OCI-LY7 (cell line): ENCODE results near the gene SUFU. TPM values are rescaled to one million over a fixed set of nuclear protein-coding genes. Genes with fewer than 3 reads are reported as not detected.

ENCODE experiments used
- BruUV-seq: library from RNA; stranded (reverse); fragments of 400-500 nt; replicated peaks from 2 replicates; lab custom pipeline; 2021; lab: Mats Ljungman, UMichigan
- CTCF ChIA-PET: fragments of 300-600 bp; sonication (Branson Sonifier 250); formaldehyde crosslinking; loops from one replicate; lab custom pipeline; 2022; ENCODE audit warnings: antibody characterized with exemption; ENCODE audit not compliant: unreplicated experiment; lab: Charles Lee
- POLR2A ChIA-PET: fragments of 300-600 bp; sonication (Branson Sonifier 250); formaldehyde crosslinking; loops from one replicate; lab custom pipeline; 2022; ENCODE audit warnings: antibody characterized with exemption; lab: Charles Lee
- DNase-seq: peaks from one replicate; pipeline ENCODE4 v3.0.0-alpha.2; 2015; ENCODE audit warnings: low spot score
- H2AFZ ChIP-seq: fragments of 200-600 bp; sonication (generic), shearing (Covaris generic); 2 replicates; pipeline ENCODE4 v1.6.1; 2014; ENCODE audit warnings: mild to moderate bottlenecking, antibody characterized with exemption, low read length, moderate library complexity
- H3K27ac ChIP-seq: fragments of 200-600 bp; sonication (generic); 2 replicates; pipeline ENCODE4 v1.5.1; 2014; ENCODE audit warnings: mixed run types, low read depth, mild to moderate bottlenecking, moderate library complexity, low read length, inconsistent platforms; ENCODE audit not compliant: poor library complexity, severe bottlenecking
- H3K36me3 ChIP-seq: fragments of 200-600 bp; sonication (generic); 2 replicates; pipeline ENCODE4 v1.6.1; 2014; ENCODE audit warnings: mild to moderate bottlenecking, antibody characterized with exemption, low read length, moderate library complexity, mixed read lengths; ENCODE audit not compliant: insufficient read depth
- H3K4me1 ChIP-seq: fragments of 200-600 bp; sonication (generic); 2 replicates; pipeline ENCODE4 v1.5.1; 2014; ENCODE audit warnings: mild to moderate bottlenecking, low read length; ENCODE audit not compliant: insufficient read depth, poor library complexity, severe bottlenecking
- H3K4me2 ChIP-seq: fragments of 200-600 bp; sonication (generic); 2 replicates; pipeline ENCODE4 v1.6.1; 2014; ENCODE audit warnings: mild to moderate bottlenecking, low read length
- H3K4me3 ChIP-seq: fragments of 200-600 bp; sonication (generic); 2 replicates; pipeline ENCODE4 v1.5.1; 2014; ENCODE audit warnings: mild to moderate bottlenecking, low read depth, low read length; ENCODE audit not compliant: poor library complexity, severe bottlenecking
- H3K79me2 ChIP-seq: fragments of 200-600 bp; sonication (generic); 2 replicates; pipeline ENCODE4 v1.6.1; 2016; ENCODE audit warnings: low read depth, mild to moderate bottlenecking, low read length, moderate library complexity, mixed read lengths; ENCODE audit not compliant: insufficient read depth
- H3K9me2 ChIP-seq: fragments of 200-600 bp; sonication (generic); 2 replicates; pipeline ENCODE4 v1.6.1; 2016; ENCODE audit warnings: mild to moderate bottlenecking, low read length, mixed read lengths; ENCODE audit not compliant: insufficient read depth
- H3K9me3 ChIP-seq: fragments of 200-600 bp; sonication (generic); 2 replicates; pipeline ENCODE4 v1.6.1; 2014; ENCODE audit warnings: mild to moderate bottlenecking, mixed run types, low read length, mixed read lengths
- H4K20me1 ChIP-seq: fragments of 200-600 bp; sonication (generic); 2 replicates; pipeline ENCODE4 v1.6.1; 2014; ENCODE audit warnings: mild to moderate bottlenecking, antibody characterized with exemption, low read length, moderate library complexity, mixed read lengths; ENCODE audit not compliant: insufficient read depth
- CTCF ChIP-seq: fragments of 200-600 bp; sonication (generic); conservative IDR thresholded peaks from 2 replicates; pipeline ENCODE4 v1.5.1; 2014; ENCODE audit warnings: mild to moderate bottlenecking, antibody characterized with exemption, low read length, moderate library complexity, mixed read lengths
- EZH2phosphoT487 ChIP-seq: fragments of 200-600 bp; sonication (generic); IDR thresholded peaks from 2 replicates; pipeline ENCODE4 v1.6.1; 2018; ENCODE audit warnings: low read depth, borderline replicate concordance, mild to moderate bottlenecking, mixed run types, antibody characterized with exemption, low read length, moderate library complexity, mixed read lengths
- intact Hi-C: fragments of 100-400 bp; cut with micrococcal nuclease; formaldehyde crosslinking; loops from one replicate; pipeline ENCODE4 v1.10.0; 2022; ENCODE audit not compliant: unreplicated experiment
- total RNA-seq, 2 experiments: library from RNA; depleted of rRNA in 1 of 2; stranded (reverse); fragments of >200 nt in 1 of 2; shearing (Covaris generic) in 1 of 2; gene quantifications; 2 replicates each; pipeline ENCODE4 v1.2.3, GENCODE V29; 2014 to 2022

SUFU gene
- total RNA-seq, 2 experiments from 2014 or later = 4.9 to 10.0 TPM

DNA sequence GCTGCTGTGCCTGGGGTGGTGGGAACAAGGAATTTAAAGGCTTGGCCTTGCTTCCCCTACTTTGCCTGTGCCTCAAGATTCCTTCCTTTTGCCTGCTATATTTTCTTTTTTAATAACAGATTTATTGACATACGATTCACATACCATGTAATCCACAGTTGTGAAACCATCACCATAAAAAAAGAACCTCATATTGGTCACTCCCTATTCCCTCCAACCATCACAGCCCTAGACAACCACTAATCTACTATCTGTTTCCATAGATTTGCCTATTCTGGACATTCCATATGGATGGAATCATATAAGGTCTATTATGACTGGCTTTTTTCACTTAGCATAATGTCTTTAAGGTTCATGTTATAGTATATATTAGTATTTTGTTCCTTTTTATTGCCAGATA, 81.3 kb downstream of the SUFU start:
- ChIA-PET CTCF (no interaction called here), POLR2A (no interaction called here)
- H3K79me2 ChIP-seq = no peaks in the 10 kb centered on the region
- H3K9me3 ChIP-seq = no peaks in the 10 kb centered on the region
- no peaks in the 10 kb centered on the region for H3K4me1 ChIP-seq
- no peak overlapping the region for H3K4me3 ChIP-seq
- TF ChIP-seq CTCF (no peak), EZH2phosphoT487 (no peak)
- H3K4me2 ChIP-seq = no peak overlapping the region
- no peaks in the 10 kb centered on the region for H4K20me1 ChIP-seq
- no TSS peak for BruUV-seq
- no peaks in the 10 kb centered on the region for H3K9me2 ChIP-seq
- no peak overlapping the region for H3K27ac ChIP-seq
- no peak overlapping the region for H2AFZ ChIP-seq
- DNase-seq = no peak
- intact Hi-C loops = no loop called here
- H3K36me3 ChIP-seq = no peaks in the 10 kb centered on the region

- Histone ChIP-seq H2AFZ (no peak overlapping the region), H3K79me2 (no peaks in the 10 kb centered on the region), H3K27ac (no peak overlapping the region), H3K4me2 (no peak overlapping the region), H3K4me3 (no peak overlapping the region), H3K9me3 (no peaks in the 10 kb centered on the region), H3K4me1 (no peaks in the 10 kb centered on the region), H4K20me1 (no peaks in the 10 kb centered on the region), H3K9me2 (no peaks in the 10 kb centered on the region), H3K36me3 (no peaks in the 10 kb centered on the region)
- ChIA-PET CTCF (no interaction called here), POLR2A (interaction anchor here (0.6 kb wide), 1 partner anchor 375 kb away, joined by 3 read pairs; no protein-coding TSS in a partner anchor)
- intact Hi-C loops = no loop called here
- BruUV-seq = no TSS peak
- DNase-seq = no peak
- TF ChIP-seq EZH2phosphoT487 (no peak), CTCF (no peak)
These were observed 83.1 kb downstream of the SUFU start for GRCh38 chr10:102586858-102587257.

- BruUV-seq = no TSS peak
- CTCF ChIA-PET = no interaction called here
These were observed 85.1 kb downstream of the SUFU start for GRCh38 chr10:102588875-102589274.

More at GRCh38 chr10:102588875-102589274, 85.1 kb downstream of the SUFU start:
- Histone ChIP-seq H3K4me1 (no peaks in the 10 kb centered on the region), H3K79me2 (no peaks in the 10 kb centered on the region), H3K4me2 (no peak overlapping the region), H3K27ac (no peak overlapping the region), H3K9me3 (no peaks in the 10 kb centered on the region), H3K9me2 (no peaks in the 10 kb centered on the region), H2AFZ (no peak overlapping the region), H4K20me1 (no peaks in the 10 kb centered on the region), H3K4me3 (no peak overlapping the region), H3K36me3 (no peaks in the 10 kb centered on the region)
- TF ChIP-seq CTCF (no peak), EZH2phosphoT487 (no peak)
- POLR2A ChIA-PET = no interaction called here
- DNase-seq = no peak
- intact Hi-C loops = no loop called here
